GM18505 (cell line): ENCODE measurements around the gene GYG2.
A peak's percentile ranks its signal among the peaks of the same experiment; 100 is the strongest.
"Not testable (repeated sequence)": the region's sequence is repeated elsewhere in the genome, so short reads cannot be mapped to it uniquely, and the experiment has no call there.

Experiments used
- ATAC-seq: cut with Tn5 transposase; IDR thresholded peaks from one replicate; pipeline ENCODE4 v1.9.1; 2021; ENCODE audit not compliant: unreplicated experiment
- POLR2A ChIP-seq: IDR thresholded peaks from 4 replicates; pipeline ENCODE4 v1.6.1; 2011; ENCODE audit warnings: borderline replicate concordance; ENCODE audit not compliant: insufficient read depth, insufficient read length; ENCODE audit errors: extremely low read depth

GYG2 gene

GRCh38 chrX:2921750-2922149, 93.0 kb downstream of the GYG2 start:
- TF ChIP-seq POLR2A, result no peak
- no peak for ATAC-seq

DNA sequence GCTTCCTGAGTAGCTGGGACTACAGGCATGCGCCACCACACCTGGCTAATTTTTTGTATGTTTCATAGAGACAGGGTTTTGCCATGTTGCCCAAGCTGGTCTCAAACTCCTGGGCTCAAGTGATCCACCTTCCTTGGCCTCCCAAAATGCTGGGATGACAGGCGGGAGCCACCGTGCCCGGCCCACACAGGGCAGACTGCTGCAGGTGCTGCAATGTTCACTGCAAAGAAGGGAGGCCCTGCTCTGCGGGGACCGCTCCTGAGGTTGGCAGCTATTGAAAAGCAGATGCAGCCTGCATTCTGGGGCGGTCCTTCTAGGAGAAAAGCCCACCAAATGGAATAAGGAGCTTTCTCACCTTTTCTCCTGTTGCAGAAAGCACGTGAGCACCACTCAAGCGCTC, 95.4 kb downstream of the GYG2 start:
- TF ChIP-seq POLR2A, result no peak
- no peak for ATAC-seq

- not testable (repeated sequence) for ATAC-seq
Observed at GRCh38 chrX:2926255-2926654, 97.5 kb downstream of the GYG2 start.

GRCh38 chrX:2926664-2927275, 98.0 kb downstream of the GYG2 start:
- no peak for TF ChIP-seq POLR2A
- ATAC-seq, result no peak

- TF ChIP-seq POLR2A, result no peak
- no peak for ATAC-seq
Observed at GRCh38 chrX:2928191-2928582, 99.5 kb downstream of the GYG2 start.

DNA sequence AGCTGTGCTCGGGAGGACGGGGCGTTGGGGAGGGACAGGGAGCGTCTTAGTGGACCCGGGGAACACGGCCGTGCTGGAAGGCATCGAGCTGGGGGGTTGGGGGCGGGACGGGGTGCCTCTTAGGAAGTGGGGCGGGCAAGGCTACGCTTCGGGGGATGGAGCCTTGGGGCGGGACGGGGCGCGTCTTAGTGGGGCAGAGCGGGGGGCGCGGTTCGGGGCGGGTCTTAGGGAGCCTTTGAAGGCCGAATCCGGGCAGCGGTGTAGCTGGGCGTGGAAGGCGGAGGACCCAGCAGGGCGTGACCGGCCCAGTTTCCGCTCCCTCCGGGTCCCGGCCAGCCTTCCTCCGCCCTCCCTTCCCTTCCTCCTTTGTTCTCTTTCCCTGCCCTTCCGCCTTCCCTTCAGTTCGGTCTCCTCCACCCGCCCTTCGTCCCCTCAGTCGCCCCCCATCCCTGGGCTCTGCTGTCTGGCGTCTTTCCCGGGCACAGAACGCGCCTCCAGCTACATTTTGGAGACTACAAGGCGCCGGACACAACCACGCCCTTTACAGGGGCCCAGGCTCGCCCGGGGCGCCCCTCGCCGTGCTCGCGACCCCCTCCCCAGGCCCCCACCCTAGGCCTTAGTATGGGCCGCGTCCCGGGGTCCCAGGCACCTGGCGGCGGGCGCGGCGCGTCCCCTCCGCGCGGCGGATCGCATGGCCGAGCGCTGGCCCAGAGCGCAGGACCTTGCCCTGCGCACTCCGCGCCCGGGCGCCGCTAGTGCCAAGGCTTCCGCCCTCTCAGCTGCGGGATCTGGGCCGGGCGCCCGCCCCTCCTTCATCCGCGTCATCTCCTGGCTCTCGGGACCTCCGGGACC, 100.1 kb downstream of the GYG2 start, which contains the start of gene ARSD:
Gene ARSD (minus strand): TSS at position 757 of the 852 bp plus-strand sequence. CDS start 64 bp downstream, at position 693.
- TF ChIP-seq POLR2A, result peak; percentile 22
- peak; percentile 88 for ATAC-seq

- ATAC-seq, result no peak
- TF ChIP-seq POLR2A, result no peak
Observed at GRCh38 chrX:2931155-2931554, 102.4 kb downstream of the GYG2 start.

GRCh38 chrX:2931612-2932011, 102.9 kb downstream of the GYG2 start:
- TF ChIP-seq POLR2A, result no peak
- ATAC-seq, result no peak
